H1 (cell line): ENCODE measurements around the gene MCUB. TPM values are rescaled to one million over a fixed set of nuclear protein-coding genes. Genes with fewer than 3 reads are reported as not detected.
"Not testable (repeated sequence)": the region's sequence is repeated elsewhere in the genome, so short reads cannot be mapped to it uniquely, and the experiment has no call there.

Source experiments
- CTCF ChIA-PET: fragments of 300-600 bp; sonication (Branson Sonifier 250); formaldehyde crosslinking; loops from one replicate; lab custom pipeline; 2021; ENCODE audit not compliant: partially characterized antibody; lab: Charles Lee
- POLR2A ChIA-PET: fragments of 300-600 bp; sonication (Branson Sonifier 250); formaldehyde crosslinking; loops from one replicate; lab custom pipeline; 2021; ENCODE audit warnings: inconsistent platforms; ENCODE audit not compliant: partially characterized antibody; lab: Charles Lee
- DNase-seq, 2 experiments: peaks; one replicate each; pipeline versions ENCODE4 v3.0.0 to v3.0.0-alpha.2; 2010 to 2022; ENCODE audit warnings: low spot score in 2 of 2, low read depth in 1 of 2, mixed read lengths in 1 of 2
- FAIRE-seq: peaks from 2 replicates; lab custom pipeline; 2011; peaks lifted over from hg19 to GRCh38; lab: Jason Lieb, UNC
- H2AFZ ChIP-seq: 2 replicates; pipeline ENCODE4 v1.8.1; 2012; ENCODE audit warnings: low read length, inconsistent platforms
- H2AK5ac ChIP-seq: 2 replicates; pipeline ENCODE4 v1.6.1; 2013; ENCODE audit warnings: low read depth, low read length
- H2BK120ac ChIP-seq: replicated peaks from 2 replicates; pipeline ENCODE3; 2013; ENCODE audit warnings: low read depth, low read length, inconsistent platforms
- H2BK12ac ChIP-seq: 2 replicates; pipeline ENCODE4 v1.6.1; 2013; ENCODE audit warnings: low read depth, low read length
- H2BK15ac ChIP-seq: 2 replicates; pipeline ENCODE4 v1.6.1; 2013; ENCODE audit warnings: low read length
- H2BK20ac ChIP-seq: 2 replicates; pipeline ENCODE4 v1.6.1; 2013; ENCODE audit warnings: low read length
- H2BK5ac ChIP-seq: 2 replicates; pipeline ENCODE4 v1.6.1; 2013; ENCODE audit warnings: low read depth, low read length
- H3K14ac ChIP-seq: 2 replicates; pipeline ENCODE4 v1.6.1; 2013; ENCODE audit warnings: inconsistent platforms; ENCODE audit not compliant: insufficient read length
- H3K18ac ChIP-seq: 2 replicates; pipeline ENCODE4 v1.6.1; 2013; ENCODE audit warnings: low read length; ENCODE audit errors: extremely low read depth
- H3K23ac ChIP-seq: 2 replicates; pipeline ENCODE4 v1.6.1; 2013; ENCODE audit warnings: inconsistent platforms; ENCODE audit not compliant: insufficient read length
- H3K23me2 ChIP-seq: 2 replicates; pipeline ENCODE4 v1.6.1; 2013; ENCODE audit warnings: low read depth, low read length
- H3K27ac ChIP-seq: 2 replicates; pipeline ENCODE4 v1.6.1; 2011; ENCODE audit warnings: low read depth, low read length, inconsistent platforms
- H3K27me3 ChIP-seq, 4 experiments: replicated peaks in 1 of 4; 1 replicate in 1 of 4; 2 replicates in 3 of 4; pipeline versions ENCODE4 v1.6.1 to v1.8.1; 2011 to 2013; ENCODE audit warnings: low read length in 3 of 4, mild to moderate bottlenecking in 3 of 4, inconsistent platforms in 2 of 4, mixed read lengths in 2 of 4, moderate library complexity in 1 of 4; ENCODE audit not compliant: control insufficient read depth in 3 of 4, insufficient read depth in 3 of 4; ENCODE audit errors: extremely low read depth in 1 of 4
- H3K36me3 ChIP-seq, 4 experiments: 2 replicates each; pipeline versions ENCODE4 v1.6.1 to v1.8.1; 2011 to 2013; ENCODE audit warnings: mild to moderate bottlenecking in 4 of 4, low read length in 3 of 4, moderate library complexity in 2 of 4, control low read depth in 1 of 4, inconsistent platforms in 1 of 4; ENCODE audit not compliant: insufficient read depth in 4 of 4, control insufficient read depth in 2 of 4
- H3K4ac ChIP-seq: replicated peaks from 2 replicates; pipeline ENCODE3; 2013; ENCODE audit warnings: low read length, low read depth, mixed read lengths, inconsistent platforms; ENCODE audit not compliant: insufficient read length
- H3K4me1 ChIP-seq, 4 experiments: replicated peaks in 1 of 4; 1 replicate in 1 of 4; 2 replicates in 3 of 4; pipeline versions ENCODE4 v1.6.1 to v1.8.1; 2011 to 2013; ENCODE audit warnings: low read length in 3 of 4, inconsistent platforms in 2 of 4, mixed read lengths in 1 of 4; ENCODE audit not compliant: insufficient read depth in 4 of 4, control insufficient read depth in 3 of 4
- H3K4me2 ChIP-seq, 2 experiments: 2 replicates each; pipeline versions ENCODE4 v1.6.1 to v1.8.1; 2011 to 2013; ENCODE audit warnings: low read depth in 2 of 2, low read length in 2 of 2, control low read depth in 1 of 2, inconsistent platforms in 1 of 2, mild to moderate bottlenecking in 1 of 2; ENCODE audit not compliant: insufficient read depth in 1 of 2
- H3K4me3 ChIP-seq, 4 experiments: fragments of 200-600, 300-600 bp in 1 of 4; sonication (generic), shearing (Covaris generic), sonication (Bioruptor Twin) in 1 of 4; 2 replicates each; pipeline versions ENCODE4 v1.5.1 to v1.8.1; 2011 to 2016; ENCODE audit warnings: low read length in 4 of 4, low read depth in 3 of 4, control low read depth in 2 of 4, inconsistent platforms in 2 of 4, mild to moderate bottlenecking in 2 of 4, mixed read lengths in 1 of 4, moderate library complexity in 1 of 4; ENCODE audit not compliant: insufficient read depth in 2 of 4; ENCODE audit errors: extremely low read depth in 1 of 4
- H3K56ac ChIP-seq: replicated peaks from 2 replicates; pipeline ENCODE3; 2013; ENCODE audit warnings: low read depth, mild to moderate bottlenecking, mixed read lengths, low read length, inconsistent platforms; ENCODE audit not compliant: insufficient read length
- H3K79me1 ChIP-seq: 2 replicates; pipeline ENCODE4 v1.6.1; 2013; ENCODE audit warnings: low read depth, low read length, control low read depth
- H3K79me2 ChIP-seq, 2 experiments: 2 replicates each; pipeline versions ENCODE4 v1.6.1 to v1.8.1; 2012 to 2013; ENCODE audit warnings: low read length in 2 of 2, mild to moderate bottlenecking in 2 of 2, inconsistent platforms in 1 of 2; ENCODE audit not compliant: insufficient read depth in 2 of 2, control insufficient read depth in 1 of 2
- H3K9ac ChIP-seq, 4 experiments: replicated peaks in 1 of 4; 1 replicate in 1 of 4; 2 replicates in 3 of 4; pipeline versions ENCODE4 v1.6.1 to v1.8.1; 2011 to 2013; ENCODE audit warnings: low read depth in 3 of 4, low read length in 3 of 4, control low read depth in 2 of 4, mild to moderate bottlenecking in 2 of 4, moderate library complexity in 2 of 4, inconsistent platforms in 1 of 4; ENCODE audit errors: extremely low read depth in 1 of 4
- H3K9me3 ChIP-seq, 2 experiments: 2 replicates each; pipeline versions ENCODE4 v1.6.1 to v1.8.1; 2012 to 2013; ENCODE audit warnings: mild to moderate bottlenecking in 2 of 2, moderate library complexity in 2 of 2, control low read depth in 1 of 2, inconsistent platforms in 1 of 2, low read depth in 1 of 2, low read length in 1 of 2, mixed read lengths in 1 of 2; ENCODE audit not compliant: insufficient read depth in 2 of 2
- H4K20me1 ChIP-seq, 2 experiments: replicated peaks in 1 of 2; 2 replicates each; pipeline versions ENCODE3 to v1.8.1; 2011 to 2013; ENCODE audit warnings: inconsistent platforms in 2 of 2, low read length in 2 of 2, mild to moderate bottlenecking in 1 of 2; ENCODE audit not compliant: insufficient read depth in 2 of 2, control insufficient read depth in 1 of 2
- H4K5ac ChIP-seq: 2 replicates; pipeline ENCODE4 v1.6.1; 2013; ENCODE audit warnings: low read length, low read depth, mixed read lengths, inconsistent platforms; ENCODE audit not compliant: insufficient read length
- H4K8ac ChIP-seq: 2 replicates; pipeline ENCODE4 v1.8.0; 2013; ENCODE audit warnings: mild to moderate bottlenecking, moderate library complexity, low read length, inconsistent platforms; ENCODE audit not compliant: insufficient read depth; ENCODE audit errors: extremely low read depth
- H4K91ac ChIP-seq: replicated peaks from 2 replicates; pipeline ENCODE3; 2013; ENCODE audit warnings: low read length, mixed read lengths, inconsistent platforms; ENCODE audit not compliant: insufficient read length
- ATF2 ChIP-seq: IDR thresholded peaks from 2 replicates; pipeline ENCODE4 v1.6.1; 2012; ENCODE audit warnings: low read length, inconsistent platforms
- WGBS, 2 experiments: shearing (Covaris generic) in 1 of 2; methylation state at CpG; one replicate each; pipeline versions ENCODE4 v1.1.6 to v1.1.7; 2013 to 2015; ENCODE audit warnings: low lambda C conversion rate in 2 of 2, mixed read lengths in 2 of 2, inconsistent platforms in 1 of 2, low coverage in 1 of 2, missing lambda C conversion rate in 1 of 2; ENCODE audit not compliant: insufficient replicate concordance in 2 of 2, insufficient coverage in 1 of 2, insufficient read length in 1 of 2; ENCODE audit errors: extremely low coverage in 1 of 2, missing lambda C conversion rate in 1 of 2; 5-methylcytosine and 5-hydroxymethylcytosine counted together
- polyA plus RNA-seq, 7 experiments: library from polyadenylated mRNA; depleted of rRNA in 3 of 7; stranded (reverse) in 5 of 7; unstranded in 2 of 7; fragments of >200 nt in 5 of 7; fragments of 200-250 nt in 2 of 7; gene quantifications; 1 replicate in 5 of 7; 2 replicates in 1 of 7; 4 replicates in 1 of 7; pipeline versions ENCODE4 v1.2.1 to v1.2.3, GENCODE V29; 2011 to 2013; ENCODE audit warnings: missing spikeins in 2 of 7, mixed read lengths in 2 of 7
- total RNA-seq: library from RNA; stranded (reverse); fragmentation: NEBNext Ultra II Directional; extraction: Animal tissue kit (Norgen Biotek cat#: 25700); gene quantifications from 2 replicates; pipeline ENCODE4 v1.2.1, GENCODE V29; 2021

MCUB gene
- total and polyA plus RNA-seq, 2 of the 8 experiments (the other 6 are each of a cell fraction or from before 2014, with no cell fraction given): 15.2 to 19.4 TPM

- TF ChIP-seq ATF2: no peak
Measured at GRCh38 chr4:109557433-109557832, 2.6 kb upstream of the MCUB start (continued).

GRCh38 chr4:109558095-109558494 lies 2.0 kb upstream of the MCUB start:
- H3K56ac ChIP-seq, H3K9ac ChIP-seq, H2BK15ac ChIP-seq, H2AFZ ChIP-seq, H3K4me1 ChIP-seq, H2BK120ac ChIP-seq, H2BK12ac ChIP-seq, H2BK20ac ChIP-seq, H3K27me3 ChIP-seq, FAIRE-seq, H3K14ac ChIP-seq, H2AK5ac ChIP-seq, H3K4me2 ChIP-seq, H3K79me1 ChIP-seq, H4K91ac ChIP-seq, H3K18ac ChIP-seq, H3K4me3 ChIP-seq, H3K9me3 ChIP-seq, H4K8ac ChIP-seq, H3K79me2 ChIP-seq, H3K4ac ChIP-seq, H3K27ac ChIP-seq, H4K20me1 ChIP-seq, H2BK5ac ChIP-seq, H3K36me3 ChIP-seq, H3K23ac ChIP-seq, H4K5ac ChIP-seq, DNase-seq: not testable (repeated sequence)
- WGBS, 2 experiments: 94% methylated on average over 6 of the region's 6 CpGs; no CpG with 5 or more reads in 1 of the 2 experiments
- CTCF ChIA-PET: interaction anchor here (1.2 kb wide), 1 partner anchor 17 kb away, joined by 5 read pairs; no protein-coding TSS in a partner anchor
- H3K23me2 ChIP-seq: peaks cover 11% of the 10 kb centered on the region
- POLR2A ChIA-PET: interaction anchor here (1.4 kb wide), 1 partner anchor 82 kb away, joined by 3 read pairs; no protein-coding TSS in a partner anchor
